GM19025 (cell line): ENCODE data around the gene GIPC1.
"Not testable (repeated sequence)": the region's sequence is repeated elsewhere in the genome, so short reads cannot be mapped to it uniquely, and the experiment has no call there.

Experiments
- ATAC-seq: cut with Tn5 transposase; IDR thresholded peaks from one replicate; pipeline ENCODE4 v1.9.1; 2021; ENCODE audit warnings: mild to moderate bottlenecking, low read depth, moderate library complexity; ENCODE audit not compliant: unreplicated experiment

GIPC1 gene

DNA sequence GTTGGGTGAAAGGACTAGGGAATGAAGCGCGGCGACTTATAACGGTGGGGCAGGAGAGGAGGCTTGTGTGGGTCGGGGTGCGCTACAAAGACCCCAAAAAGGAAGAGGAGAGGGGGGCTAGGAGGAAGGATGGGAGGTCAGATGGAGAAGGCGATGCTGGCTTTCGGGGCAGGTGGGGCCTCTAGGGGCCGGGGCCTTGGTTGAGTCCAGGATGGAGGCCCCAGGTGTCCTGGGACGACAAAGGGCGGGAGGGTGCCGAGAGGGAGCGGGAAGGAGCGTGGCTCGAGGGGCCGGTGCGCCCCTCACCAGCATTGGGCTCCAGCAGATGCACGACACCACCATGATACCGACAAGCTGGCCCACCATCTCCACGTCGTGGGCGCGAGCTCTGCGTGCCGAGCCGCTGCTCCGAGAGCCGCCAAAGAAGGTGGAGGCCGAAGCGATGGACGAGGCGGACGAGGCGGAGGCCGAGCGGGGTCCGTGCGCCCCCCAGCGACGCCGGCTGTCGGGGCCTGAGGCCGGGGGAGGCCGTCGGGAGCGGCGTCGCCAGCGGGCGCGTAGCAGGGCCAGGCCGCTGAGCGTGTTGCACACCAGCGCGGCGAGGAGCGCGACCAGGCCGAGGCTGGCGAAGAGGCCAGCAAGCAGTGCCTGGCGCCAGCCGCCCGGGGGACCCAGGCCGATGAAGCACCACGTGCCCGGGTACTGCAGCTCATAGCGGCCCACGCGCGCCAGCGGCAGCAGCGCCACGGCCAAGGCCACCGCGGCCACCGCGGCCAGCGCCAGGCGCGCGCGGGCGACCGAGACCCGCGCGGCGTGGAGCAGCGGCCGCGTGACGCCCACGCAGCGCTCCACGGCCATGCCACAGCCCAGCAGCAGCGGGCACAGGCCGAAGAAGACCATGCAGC lies 22.6 kb downstream of the GIPC1 start:
- ATAC-seq: no peak

DNA sequence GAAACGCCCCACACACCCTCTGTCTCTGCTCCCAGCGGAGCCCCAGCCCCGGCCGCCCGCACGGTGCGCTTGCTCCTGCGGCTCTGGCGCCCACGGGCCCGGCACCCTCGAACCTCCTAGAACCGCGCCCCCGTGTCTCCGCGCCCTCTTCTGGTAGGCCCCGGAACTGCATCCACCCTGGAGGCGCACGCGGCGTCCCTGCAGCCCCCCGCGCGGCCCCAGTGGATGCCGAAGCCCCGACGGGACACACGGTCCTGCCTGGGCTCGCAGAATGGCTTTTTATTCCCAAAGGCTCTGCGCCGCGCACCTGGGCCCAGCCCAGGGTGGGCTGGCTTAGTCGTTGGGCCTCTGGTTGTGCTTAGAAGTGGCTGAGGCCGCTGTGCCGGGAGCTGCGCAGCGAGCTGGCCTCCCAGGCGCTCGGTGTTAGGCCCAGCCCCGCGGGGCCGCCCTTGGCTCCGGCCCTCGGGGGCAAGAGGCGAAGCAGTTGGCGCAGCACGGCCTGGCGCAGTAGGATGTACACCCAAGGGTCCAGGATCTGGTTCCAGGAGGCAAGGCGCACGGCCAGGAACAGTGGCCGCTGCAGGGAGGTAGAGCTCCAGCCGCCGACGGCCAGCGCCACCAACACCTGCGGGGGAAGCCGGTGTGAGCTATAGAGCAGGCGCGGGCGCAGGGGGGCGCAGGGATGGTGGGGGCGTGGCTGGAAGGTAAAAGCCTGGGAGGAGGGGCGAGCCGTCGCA lies 23.6 kb downstream of the GIPC1 start:
- no peak for ATAC-seq

DNA sequence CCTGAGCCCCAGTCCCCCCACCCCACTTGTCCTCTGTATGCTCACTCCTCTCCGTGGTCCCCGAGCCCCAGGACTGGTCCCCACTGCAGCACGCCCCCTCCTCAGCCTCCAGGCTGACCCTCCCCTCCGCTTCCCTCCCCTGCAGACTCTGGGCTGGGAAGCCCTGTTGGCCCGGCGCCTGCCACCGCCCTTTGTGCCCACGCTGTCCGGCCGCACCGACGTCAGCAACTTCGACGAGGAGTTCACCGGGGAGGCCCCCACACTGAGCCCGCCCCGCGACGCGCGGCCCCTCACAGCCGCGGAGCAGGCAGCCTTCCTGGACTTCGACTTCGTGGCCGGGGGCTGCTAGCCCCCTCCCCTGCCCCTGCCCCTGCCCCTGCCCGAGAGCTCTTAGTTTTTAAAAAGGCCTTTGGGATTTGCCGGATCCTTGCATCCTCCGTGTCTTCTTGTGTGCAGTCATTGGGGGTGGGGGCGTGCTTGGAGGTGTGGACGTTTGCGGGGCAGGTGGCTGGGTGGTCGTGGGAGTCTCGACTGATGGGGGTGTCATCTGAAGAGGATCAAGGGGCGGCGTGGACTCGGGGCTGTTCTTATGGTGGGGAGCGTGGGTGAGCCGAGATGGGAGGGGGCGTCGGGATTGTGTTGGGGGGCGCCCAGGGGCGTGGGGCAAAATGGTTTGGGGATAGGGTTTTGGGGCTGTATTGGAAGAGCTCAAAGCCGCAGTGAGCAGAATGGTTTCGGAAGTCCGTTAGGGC lies 24.3 kb downstream of the GIPC1 start:
- no peak for ATAC-seq

DNA sequence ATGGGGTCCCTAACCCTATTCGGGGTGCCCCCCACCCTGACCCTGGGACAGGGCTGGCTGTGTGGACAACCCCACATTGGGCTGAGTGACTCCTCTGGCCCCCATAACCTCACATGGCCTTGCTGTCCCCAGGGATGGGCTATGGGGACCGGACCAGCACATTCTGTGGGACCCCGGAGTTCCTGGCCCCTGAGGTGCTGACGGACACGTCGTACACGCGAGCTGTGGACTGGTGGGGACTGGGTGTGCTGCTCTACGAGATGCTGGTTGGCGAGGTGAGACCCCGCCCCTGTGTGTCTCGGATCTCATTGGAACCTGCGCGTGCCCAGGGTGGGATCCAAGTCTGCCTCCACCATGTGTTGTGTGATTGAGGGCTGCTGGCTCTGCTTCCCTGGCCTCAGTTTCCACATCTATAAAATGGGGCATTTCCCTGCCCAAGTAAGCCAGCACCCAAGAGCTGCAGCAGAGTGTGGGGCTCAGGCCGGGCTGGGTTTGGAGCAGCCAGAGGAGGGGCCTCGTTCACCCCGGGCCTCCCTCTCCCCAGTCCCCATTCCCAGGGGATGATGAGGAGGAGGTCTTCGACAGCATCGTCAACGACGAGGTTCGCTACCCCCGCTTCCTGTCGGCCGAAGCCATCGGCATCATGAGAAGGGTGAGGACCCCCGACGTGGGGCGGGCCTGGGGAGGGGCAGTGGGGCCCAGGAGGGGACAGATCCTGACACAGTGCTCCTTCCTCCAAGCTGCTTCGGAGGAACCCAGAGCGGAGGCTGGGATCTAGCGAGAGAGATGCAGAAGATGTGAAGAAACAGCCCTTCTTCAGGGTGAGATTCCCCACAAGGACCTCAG lies 25.7 kb downstream of the GIPC1 start:
- ATAC-seq: no peak

DNA sequence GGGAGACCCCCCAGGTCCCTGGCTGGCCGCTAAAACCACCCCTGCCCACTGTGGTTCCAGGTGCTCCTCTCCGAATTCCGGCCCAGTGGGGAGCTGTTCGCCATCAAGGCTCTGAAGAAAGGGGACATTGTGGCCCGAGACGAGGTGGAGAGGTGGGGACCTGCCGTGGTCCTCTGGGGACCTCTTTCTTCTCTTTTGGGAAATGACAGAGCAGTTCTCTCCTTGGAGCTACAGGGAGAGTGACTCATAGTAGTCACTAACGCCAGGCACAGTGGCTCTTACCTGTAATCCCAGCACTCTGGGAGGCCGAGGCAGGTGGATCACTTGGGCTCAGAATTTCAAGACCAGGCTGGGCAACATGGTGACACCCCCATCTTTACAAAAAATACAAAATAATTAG lies 28.1 kb downstream of the GIPC1 start:
- ATAC-seq: no peak

DNA sequence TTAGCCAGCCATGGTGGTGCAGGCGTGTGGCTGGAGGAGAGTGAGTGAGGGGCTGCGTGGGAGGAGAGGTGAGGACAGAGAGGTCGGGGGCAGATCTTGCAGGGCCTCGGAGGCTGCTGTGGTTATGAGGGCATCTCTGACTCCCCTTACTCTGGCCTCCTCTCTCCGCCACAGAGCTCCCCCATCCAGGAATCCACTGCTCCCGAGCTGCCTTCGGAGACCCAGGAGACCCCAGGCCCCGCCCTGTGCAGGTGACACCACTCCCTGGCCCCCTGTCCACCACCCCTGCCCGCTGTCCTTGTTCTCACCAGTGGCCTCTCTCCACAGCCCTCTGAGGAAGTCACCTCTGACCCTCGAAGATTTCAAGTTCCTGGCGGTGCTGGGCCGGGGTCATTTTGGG lies 28.5 kb downstream of the GIPC1 start:
- no peak for ATAC-seq

DNA sequence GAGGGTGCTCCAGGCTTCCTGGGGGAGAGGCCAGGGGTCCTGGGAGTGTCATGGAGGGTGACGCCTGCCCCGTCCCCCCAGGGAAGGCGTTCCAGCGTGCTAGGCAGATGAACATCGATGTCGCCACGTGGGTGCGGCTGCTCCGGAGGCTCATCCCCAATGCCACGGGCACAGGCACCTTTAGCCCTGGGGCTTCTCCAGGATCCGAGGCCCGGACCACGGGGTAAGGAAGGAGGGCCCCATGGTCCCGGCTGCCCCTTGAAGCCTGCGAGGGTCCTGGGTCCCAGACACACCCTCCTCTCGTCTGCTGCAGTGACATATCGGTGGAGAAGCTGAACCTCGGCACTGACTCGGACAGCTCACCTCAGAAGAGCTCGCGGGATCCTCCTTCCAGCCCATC lies 32.2 kb downstream of the GIPC1 start:
- ATAC-seq: no peak

DNA sequence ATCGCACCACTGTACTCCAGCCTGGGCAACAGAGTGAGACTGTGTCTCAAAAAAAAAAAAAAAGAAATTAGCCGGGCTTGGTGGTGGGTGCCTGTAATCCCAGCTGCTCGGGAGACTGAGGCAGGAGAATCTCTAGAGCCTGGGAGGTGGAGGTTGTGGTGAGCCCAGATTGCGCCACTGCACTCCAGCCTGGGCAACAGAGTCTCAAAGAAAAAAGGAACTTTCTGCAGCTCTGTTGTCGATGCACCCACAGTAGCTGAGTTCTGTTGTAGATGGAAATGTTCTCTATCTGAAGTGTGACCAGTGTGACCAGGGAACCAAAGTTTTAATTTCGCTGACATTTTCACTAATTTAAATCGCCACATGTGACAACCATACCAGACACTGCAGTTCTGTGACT lies 33.5 kb downstream of the GIPC1 start:
- ATAC-seq: not testable (repeated sequence)

DNA sequence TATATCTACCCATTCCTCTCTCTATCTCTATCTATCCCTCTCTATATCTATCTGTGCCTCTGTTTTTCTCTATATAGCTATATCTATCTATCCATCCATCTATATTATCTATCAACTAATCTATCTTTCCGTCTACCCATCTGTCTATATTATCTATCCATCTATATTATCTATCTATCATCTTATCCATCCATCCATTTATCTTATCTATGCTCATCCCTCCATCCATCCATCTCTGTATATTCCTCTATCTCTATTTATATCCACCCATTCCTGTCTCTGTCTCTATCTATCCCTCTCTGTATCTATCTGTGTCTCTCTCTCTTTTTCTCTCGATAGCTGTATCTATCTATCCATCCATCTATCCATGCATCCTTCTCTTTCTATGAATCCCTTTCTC lies 35.0 kb downstream of the GIPC1 start:
- ATAC-seq: no peak

DNA sequence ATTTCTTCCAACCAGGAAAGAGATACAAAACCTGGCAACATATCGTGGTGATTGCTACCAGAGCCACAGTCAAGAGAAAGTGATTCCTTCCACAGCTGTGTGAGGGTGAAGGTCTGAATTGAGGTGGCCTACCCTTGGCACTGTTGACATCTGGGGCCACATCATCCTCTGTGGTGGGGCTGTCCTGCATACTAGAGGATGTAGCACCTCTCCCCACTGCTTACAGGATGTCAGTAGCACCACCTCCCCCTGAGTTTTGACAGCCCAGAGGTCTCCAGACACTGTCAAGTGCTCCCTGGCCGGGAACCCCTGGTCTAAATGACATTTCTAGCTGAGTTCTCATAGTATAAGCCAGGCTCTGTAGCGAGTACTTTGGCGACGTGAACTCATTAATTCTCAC lies 36.2 kb downstream of the GIPC1 start:
- ATAC-seq: no peak

DNA sequence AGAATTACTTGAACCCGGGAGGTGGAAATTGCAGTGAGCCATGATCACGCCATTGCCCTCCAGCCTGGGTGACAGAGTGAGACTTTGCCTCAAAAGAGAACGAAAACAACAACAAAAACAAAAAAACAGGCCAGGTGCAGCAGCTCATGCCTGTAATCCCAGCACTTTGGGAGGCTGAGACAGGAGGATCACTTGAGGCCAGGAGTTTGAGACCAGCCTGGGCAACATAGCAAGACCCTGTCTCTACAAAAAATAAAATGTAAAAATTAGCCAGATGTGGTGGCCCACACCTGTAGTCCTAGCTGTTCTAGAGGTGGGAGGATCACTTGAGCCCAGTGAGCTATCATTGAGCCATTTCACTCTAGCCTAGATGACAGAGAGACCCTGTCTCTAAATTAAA lies 43.6 kb downstream of the GIPC1 start:
- not testable (repeated sequence) for ATAC-seq

DNA sequence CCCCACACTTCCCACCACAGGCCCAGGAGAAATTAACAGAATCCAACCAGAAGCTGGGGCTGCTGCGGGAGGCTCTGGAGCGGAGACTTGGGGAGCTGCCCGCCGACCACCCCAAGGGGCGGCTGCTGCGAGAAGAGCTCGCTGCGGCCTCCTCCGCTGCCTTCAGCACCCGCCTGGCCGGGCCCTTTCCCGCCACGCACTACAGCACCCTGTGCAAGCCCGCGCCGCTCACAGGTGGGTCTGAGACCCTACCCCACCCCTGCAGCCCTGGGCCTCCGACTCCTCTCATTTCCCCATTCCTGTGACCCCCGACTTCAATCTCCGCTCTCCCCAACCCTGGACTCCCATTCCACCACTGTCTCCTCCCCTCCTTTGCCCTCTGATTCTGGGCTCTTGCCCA lies 45.1 kb downstream of the GIPC1 start:
- no peak for ATAC-seq

DNA sequence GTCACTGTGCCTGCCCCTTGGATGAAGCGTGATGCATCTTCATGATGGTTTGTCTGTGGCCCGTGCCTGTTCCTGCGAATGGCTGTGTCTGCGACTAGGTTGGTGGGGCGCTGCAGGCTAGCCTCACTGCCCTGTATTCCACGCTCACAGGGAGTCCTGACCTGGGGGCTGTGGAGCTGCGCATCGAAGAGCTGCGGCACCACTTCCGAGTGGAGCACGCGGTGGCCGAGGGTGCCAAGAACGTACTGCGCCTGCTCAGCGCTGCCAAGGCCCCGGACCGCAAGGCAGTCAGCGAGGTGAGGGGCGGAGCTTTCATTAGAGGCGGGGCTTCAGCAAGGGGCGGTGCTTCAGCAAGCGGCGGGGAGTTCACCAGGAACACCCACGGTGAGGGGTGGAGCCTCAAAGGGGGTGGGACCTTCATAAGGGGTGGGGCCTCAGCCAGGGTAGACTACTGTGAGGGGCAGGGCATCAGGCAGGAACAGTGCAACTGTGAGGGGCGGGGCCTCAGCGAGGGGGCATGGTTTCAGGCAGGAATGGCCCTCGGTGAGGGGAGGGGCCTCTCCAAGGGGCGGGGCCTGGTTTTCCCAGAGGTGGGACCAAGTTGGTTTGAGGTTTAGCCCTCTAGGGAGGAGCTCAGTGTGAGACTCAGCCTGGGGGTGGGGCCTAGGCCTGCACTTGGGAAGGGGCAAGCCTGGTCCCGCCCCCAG lies 45.6 kb downstream of the GIPC1 start:
- no peak for ATAC-seq

DNA sequence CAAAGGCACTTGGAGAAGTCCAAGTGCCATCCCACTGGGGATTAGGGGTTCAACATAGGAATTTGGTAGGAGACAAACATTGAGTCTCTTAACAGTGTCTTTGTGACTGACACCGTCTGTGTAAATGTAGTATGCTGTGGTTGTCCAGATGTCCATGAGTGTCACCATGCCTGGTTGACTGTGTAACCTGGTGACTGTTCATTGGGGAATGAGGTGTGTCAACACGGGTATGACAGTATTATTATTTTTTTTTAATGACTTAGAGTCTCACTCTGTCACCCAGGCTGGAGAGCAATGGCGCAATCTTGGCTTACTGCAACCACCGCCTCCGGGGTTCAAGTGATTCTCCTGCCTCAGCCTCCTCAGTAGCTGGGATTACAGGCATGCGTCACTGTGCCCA lies 46.6 kb downstream of the GIPC1 start:
- ATAC-seq: no peak

DNA sequence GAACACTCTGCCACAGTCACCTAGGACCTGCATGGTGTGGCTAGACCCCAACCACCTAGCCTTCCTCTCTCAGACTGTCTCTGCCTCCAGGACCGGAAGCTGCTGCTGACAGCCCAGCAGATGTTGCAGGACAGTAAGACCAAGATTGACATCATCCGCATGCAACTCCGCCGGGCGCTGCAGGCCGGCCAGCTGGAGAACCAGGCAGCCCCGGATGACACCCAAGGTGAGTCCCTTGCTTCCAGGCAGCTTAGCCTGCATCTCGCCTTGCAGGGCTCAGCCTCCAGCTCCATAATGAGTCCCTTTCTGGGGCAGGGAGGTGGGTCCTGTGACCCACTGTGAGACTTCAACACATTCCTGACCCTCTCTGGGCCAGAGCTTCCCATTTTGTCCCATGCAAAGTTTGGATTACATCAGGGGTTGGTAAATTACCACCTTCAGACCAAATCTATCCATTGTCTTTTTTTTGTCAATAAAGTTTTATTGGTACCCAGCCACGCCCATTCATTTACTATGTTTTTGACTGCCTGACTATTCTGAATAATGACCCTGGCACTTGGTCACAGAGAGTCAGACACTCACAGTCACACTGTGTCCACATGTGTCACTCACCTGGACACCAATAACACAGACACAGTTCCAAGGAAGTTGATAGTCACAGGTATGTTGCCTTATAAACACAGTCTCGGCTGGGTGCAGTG lies 49.4 kb downstream of the GIPC1 start:
- no peak for ATAC-seq

DNA sequence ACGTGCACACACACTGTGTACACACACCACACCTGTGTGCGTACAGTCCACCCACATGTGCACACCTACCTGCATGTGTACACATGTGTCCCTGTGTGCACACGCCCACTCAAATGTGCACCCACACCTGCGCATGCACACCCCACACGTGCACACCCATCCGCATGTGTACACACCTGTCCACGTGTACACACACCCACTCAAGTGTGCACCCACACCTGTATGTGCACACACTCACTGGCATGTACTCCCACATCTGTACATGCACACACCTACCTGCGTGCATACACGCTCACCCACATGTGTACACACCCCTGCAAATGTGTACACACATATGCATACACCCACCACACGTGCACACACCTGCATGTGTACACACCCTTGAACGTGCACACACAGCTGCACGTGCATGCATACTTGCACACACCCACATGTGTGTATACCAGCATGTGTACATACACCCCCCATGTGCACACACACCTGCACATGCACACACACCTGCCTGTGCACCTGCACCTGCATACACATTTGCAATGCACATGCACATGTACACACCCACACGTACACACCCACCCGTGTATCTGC lies 52.2 kb downstream of the GIPC1 start:
- no peak for ATAC-seq

DNA sequence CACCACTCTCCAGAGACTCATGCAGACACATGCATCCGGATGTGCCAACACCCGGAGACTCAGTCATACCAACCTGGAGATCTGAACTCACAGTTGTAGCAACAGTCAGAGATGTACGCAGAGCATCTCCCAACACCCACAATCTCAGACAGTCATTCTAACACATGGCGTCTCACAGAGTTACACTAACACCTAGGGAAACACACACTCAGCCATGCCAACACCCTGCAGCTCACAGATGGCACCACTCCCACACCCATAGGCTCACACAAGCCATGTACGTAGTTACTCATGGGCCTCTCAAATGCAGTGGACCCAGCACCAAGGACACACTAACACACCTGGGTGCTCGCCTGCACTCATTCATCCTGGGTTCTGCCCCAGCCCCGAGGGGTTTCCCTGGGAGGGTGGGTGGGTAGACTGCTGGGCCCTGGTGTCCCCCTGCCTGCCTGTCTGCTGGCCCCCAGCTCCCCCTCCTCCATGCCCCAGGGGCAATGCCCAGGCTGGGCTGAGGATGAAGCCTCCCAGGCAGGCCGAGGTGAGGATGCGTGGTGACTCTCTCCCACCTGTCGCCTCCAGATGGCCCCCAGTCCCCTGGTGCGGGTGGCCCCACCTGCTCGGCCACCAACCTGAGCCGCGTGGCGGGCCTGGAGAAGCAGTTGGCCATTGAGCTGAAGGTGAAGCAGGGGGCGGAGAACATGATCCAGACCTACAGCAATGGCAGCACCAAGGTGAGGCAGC lies 52.9 kb downstream of the GIPC1 start:
- no peak for ATAC-seq
